GM23248 (cell line): ENCODE data around the gene FAM111A.

Source experiments
- EZH2 ChIP-seq: fragments of 200-600 bp; sonication (generic); IDR thresholded peaks from 2 replicates; pipeline ENCODE4 v1.6.1; 2018; ENCODE audit warnings: antibody characterized with exemption, mild to moderate bottlenecking; ENCODE audit not compliant: insufficient read depth, poor library complexity, severe bottlenecking
- EZH2phosphoT487 ChIP-seq: fragments of 200-600 bp; sonication (generic); IDR thresholded peaks from 2 replicates; pipeline ENCODE4 v1.6.1; 2018; ENCODE audit warnings: antibody characterized with exemption, moderate library complexity, mild to moderate bottlenecking, low read depth; ENCODE audit not compliant: insufficient read depth

- no peak for TF ChIP-seq EZH2phosphoT487
- TF ChIP-seq EZH2: no peak
Observed at GRCh38 chr11:59201353-59201752, 58.7 kb downstream of the FAM111A start.
